Activated CD4-positive, alpha-beta T cell treated with anti-CD3 and anti-CD28 coated beads, Interleukin-2, amount 50 U/mL, for 24 hours (primary cell): Measurements from ENCODE around the gene CXCL5.
"Not testable (repeated sequence)": the region's sequence is repeated elsewhere in the genome, so short reads cannot be mapped to it uniquely, and the experiment has no call there.

Experiments used
- DNase-seq, 2 donors: peaks; one replicate each; pipeline ENCODE4 v3.0.0-alpha.2; 2020; ENCODE audit warnings: low read depth in 1 of 2, low spot score in 1 of 2

The CXCL5 gene

DNA sequence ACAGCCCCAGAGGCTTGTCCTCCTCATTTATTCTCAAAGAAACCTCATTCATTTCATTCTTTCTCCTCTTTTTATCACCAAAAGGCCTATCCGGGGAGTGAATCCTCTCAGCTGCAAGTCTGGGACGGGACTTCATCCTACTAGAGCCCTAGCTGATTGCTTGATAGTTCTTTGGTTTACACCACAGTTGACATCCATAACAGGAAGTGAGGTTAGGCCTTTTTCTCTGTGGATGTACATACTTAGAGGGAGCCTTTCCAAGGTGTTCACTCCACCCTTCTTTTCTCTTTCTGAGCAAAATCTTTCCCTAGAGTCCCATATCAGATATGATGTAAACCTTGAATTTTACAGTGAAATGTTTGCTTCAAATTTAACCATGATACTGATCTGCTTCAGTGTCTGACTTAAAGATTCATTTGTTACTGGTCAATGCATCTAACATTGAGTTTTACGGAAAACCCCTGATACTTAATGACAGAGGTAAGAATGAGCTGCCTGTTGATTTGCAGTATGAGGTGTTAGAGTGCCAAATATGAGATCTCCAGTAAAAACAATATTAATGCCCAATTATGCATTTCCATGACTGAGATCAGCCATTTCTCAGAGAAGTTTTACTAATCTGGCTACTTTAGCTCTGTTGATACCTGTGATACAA is 16.8 kb upstream of the CXCL5 start:
- no peak for DNase-seq

GRCh38 chr4:74014332-74014731 is 15.9 kb upstream of the CXCL5 start:
- no peak for DNase-seq

- no peak for DNase-seq
These were observed 14.8 kb upstream of the CXCL5 start for GRCh38 chr4:74013264-74013663.

DNA sequence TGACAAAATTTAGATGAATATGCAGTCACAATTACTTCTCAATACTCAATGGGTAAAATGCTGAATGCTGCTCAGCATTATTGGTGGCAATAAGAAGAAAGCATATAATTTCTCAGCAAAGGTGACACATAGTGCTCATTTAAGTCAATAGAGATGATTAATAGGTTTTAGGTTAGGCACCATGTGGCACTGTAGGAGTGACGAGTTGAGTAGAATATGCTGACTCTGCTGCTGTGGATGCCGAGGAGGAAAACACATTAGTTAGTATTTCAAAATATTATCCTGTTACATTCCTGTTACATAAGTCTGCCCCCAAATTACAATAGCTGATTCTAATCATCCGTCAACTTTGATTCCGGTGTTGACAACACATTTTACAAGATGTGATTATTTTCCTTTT is 13.7 kb upstream of the CXCL5 start:
- DNase-seq = no peak

DNA sequence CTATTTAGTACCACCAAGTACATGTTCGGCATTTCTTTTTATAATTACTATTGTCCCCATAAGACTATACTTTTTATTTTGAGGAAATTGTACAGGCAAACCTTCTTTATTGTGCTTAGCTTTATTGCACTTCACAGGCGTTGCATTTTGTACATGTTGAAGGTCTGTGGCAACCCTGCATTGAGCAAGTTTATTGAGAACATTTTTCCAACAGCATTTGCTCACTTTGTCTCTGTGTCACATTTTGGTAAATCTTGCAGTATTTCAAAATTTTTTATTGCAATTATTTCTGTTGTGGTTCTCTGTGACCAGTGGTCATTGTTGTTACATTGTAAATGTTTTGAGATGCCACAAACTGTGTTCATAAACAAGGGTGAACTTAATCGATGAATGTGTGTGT is 10.8 kb upstream of the CXCL5 start:
- DNase-seq = no peak

- DNase-seq = no peak
These were observed 7.6 kb upstream of the CXCL5 start for GRCh38 chr4:74006009-74006476.

DNA sequence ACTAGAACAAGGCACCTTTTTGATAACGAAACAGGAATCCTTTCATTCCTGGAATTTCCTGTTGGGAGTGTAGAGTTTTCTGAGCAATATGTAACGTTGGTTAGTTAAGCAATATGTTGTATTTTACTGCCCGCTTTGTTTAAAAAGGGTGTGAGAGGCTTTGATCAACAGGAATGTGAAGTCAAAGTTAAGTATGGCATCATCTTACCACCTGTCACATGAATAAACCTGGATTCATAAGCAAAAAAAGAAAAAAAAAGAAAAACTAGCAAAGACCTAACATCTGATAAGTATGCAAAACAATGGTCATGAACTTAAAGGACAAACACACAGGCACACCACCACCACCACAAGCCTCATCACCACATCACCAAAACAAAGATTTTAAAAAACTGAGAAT is 7.1 kb upstream of the CXCL5 start:
- DNase-seq = no peak

GRCh38 chr4:74004668-74005067 is 6.2 kb upstream of the CXCL5 start:
- DNase-seq = no peak

- no peak for DNase-seq
These were observed 1.8 kb upstream of the CXCL5 start for GRCh38 chr4:74000301-74000700.

- DNase-seq = no peak
These were observed 6.4 kb downstream of the CXCL5 start for GRCh38 chr4:73992050-73992449.

GRCh38 chr4:73991742-73992000 is 6.8 kb downstream of the CXCL5 start:
- DNase-seq = no peak

GRCh38 chr4:73990988-73991741 is 7.3 kb downstream of the CXCL5 start:
- no peak for DNase-seq

DNA sequence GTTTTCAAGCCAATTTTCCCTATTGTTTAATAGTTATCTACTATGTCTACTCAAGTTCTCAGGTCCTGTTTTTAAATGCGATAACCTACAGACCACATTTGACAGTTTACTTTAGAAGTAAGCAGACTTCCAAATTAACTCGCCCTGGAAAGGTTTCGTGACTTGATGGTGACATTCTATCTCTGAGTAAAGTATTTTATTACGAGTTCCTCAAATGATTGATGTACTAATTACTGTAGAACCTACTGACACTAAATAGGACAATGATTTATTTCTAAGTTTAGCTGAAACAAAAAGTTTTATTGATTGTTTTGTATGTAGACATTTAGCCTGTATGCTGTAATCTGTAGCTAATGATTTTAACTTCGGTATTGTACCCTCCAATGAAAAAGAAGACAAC is 8.5 kb downstream of the CXCL5 start:
- no peak for DNase-seq

DNA sequence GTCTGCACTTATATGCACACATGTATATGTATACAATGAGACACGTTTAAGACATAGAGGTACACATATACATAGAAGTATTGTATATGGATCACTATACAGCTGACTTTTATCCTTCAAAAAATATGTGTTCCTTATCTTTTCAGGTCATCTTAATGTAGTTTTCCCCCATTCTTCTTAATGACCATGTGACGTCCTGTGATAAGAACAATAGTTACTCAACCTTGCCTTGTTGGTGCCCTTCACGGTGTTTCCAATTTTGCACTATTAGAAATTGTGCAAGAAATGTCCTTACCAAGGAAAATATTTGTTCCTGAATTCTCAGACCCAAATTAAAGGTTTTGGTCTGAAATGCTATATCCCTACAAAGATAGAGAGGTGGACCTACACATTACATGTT is 9.4 kb downstream of the CXCL5 start:
- DNase-seq = no peak

GRCh38 chr4:73988061-73988460 is 10.4 kb downstream of the CXCL5 start, which contains the start of gene PPBP:
PPBP (minus strand) TSS chr4:73988190; CDS start chr4:73988103, 87 bp downstream.
- DNase-seq = no peak

DNA sequence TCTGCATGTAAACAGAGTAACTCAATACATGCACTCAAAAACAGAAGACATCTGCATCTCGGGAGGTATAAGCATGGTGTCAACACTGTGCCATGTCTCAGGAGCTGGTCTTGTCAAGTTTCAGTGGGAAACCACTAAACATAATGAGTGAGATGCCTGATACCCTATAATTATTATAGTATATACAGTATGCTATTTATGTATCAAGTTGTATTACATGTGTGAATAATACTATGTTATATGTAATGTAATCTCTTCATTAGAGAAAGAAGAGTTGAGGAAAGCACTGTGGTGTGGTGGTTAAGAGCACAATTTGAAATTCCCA is 13.0 kb downstream of the CXCL5 start:
- DNase-seq = no peak

- DNase-seq = no peak
These were observed 13.5 kb downstream of the CXCL5 start for GRCh38 chr4:73984736-73985527.

GRCh38 chr4:73981175-73981574 is 17.3 kb downstream of the CXCL5 start:
- DNase-seq = not testable (repeated sequence)

DNA sequence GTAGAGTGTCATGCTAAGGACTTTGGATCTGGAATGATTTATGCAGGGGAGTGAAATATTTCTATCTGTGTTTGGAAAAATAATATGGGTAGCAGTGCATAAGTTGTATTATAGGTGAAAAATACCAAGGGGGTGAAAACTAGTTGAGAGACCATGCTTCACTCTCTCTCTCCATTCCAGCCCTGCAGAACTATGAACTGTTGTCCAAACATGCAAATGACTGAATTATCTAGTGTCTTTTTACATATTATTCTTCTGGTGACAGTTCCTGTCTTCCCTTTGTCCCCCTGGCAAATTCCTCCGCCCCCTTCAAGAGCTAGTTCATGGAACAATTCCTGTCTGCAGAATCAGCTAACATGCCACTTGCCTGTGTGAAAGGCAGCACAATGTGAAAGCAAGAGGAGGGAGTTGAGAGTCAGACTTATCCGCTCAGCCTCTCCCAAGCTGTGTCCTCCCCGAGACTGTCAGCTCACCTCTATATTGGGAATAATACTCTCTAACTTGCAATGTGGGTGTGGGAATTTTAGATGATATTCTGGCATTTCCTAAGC is 19.0 kb downstream of the CXCL5 start:
- no peak for DNase-seq

DNA sequence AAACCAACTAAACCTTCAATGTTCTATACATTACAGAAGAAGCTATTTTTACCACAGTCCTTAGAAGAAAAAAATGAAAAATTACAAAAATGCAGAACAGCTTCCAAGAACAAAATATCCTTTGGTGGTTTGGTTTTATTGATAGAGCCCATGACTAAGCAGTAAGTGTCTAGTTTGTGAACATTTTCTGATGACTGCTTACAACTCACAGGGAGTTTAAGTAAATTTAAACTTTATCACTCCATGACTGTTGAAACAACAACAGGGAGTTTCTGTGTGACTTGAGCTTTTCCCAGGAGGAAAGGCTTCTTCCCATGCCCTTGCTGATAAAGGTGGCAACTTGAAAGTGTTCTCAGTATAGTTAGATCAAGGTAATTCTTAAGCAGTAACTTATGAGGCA is 19.6 kb downstream of the CXCL5 start:
- DNase-seq = no peak

DNA sequence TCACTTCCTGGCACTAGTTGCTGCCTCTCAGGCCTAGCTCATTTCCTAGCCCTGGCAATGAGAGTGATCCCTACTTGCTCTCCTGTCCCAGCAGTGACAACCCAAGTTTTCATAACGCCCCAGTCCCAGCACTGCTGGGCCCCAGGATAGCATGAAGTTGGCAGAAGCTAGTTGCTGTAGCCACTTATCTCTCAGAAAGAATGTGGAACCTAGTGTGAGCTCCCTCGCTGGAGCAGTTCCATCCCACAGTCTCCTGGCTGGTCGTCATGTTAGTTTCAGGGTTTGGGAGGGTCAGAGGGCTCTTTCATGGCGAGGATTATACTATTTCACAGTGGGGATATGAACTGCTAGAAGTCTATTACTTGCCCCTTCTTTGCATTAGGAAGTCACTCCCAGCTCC is 21.8 kb downstream of the CXCL5 start:
- DNase-seq = no peak

GRCh38 chr4:73976217-73976616 is 22.3 kb downstream of the CXCL5 start:
- DNase-seq = no peak
